Stimulated activated CD4-positive, alpha-beta T cell treated with anti-CD3 and anti-CD28 coated beads, Interleukin-2, amount 100 ng/mL, for 24 hours (primary cell): ENCODE measurements around the gene SST.

Source experiments
- DNase-seq, 2 donors: peaks; one replicate each; pipeline ENCODE4 v3.0.0-alpha.2; 2020

Gene SST

DNA sequence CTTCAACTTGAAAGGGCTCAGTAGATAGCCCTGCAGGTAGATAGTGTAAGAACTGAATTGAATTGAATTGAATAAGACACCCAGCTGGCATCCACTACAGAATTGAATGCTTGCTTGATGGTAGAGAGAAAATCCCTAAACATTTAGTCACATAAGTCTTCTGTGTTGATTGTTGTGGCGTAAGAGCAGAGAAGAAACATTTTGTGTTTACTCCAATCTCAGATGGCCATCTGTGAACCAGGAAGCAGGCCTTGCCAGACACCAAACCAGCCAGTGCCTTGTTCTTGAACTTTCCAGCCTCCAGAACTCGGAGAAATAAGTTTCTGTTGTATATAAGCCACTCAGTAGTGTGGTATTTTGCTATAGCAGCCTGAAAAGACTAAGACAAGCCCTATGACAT, 43.6 kb downstream of the SST start:
- no peak for DNase-seq

DNA sequence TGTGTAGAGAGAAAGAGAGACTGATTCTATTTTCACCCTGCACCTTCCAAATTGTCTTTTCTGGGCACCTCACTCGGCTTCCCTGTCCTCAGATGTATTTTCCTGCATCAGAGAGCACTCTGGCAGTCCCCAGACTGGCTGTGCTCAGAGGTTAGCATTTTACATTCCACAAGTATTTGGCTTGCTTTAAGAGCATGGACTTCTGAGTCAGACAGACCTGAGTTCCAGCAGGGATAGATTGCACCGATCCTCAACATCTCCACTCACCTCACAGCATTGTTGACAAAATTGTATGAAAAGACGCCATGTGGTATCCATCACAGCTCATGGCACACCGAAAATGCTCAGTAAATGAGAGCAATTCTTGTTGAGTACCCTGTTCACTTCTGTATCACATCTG, 45.6 kb downstream of the SST start:
- no peak for DNase-seq

DNA sequence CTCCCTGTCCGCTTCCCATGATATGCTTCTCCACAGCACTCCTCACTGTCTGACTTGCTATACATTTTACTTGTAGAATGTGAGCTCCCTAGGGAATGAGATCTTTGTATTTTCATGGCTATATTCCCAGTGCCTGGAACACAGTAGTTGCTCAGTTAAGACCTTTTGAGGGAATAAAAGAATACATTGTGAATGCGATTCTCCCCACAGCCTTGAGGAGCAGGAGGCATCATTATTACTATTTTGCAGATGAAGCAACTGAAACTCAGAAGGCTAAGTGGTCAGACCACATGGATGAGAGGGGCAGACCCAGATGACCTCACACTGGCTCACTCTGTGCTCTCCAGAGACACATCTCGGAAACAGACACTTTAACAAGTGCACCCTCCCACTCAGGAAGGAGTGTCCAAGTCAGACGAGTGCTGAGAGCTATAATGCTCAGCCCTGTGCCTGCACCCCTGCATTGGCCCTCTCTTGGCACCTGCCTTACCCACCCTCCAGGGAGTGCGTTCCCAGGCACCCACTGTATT, 46.8 kb downstream of the SST start:
- DNase-seq, result no peak

DNA sequence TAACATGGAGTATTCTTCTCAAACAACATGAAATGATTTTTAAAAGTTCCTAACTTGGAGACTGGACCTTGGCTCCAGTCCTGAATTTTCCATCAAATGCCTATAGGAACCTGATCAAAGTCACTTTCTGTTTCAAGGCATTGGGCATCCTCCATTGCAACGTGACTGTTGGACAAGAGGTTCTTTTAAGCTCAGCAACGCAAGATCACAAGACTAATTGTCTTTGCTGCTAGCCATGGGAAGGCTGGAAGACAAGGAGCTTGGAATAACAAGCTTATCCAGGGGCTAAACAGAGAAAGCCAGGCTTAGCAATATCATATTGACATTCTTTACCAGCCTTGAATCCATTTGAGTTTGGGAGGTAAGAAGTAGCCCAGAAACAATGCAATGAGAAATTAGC, 48.3 kb downstream of the SST start:
- no peak for DNase-seq

DNA sequence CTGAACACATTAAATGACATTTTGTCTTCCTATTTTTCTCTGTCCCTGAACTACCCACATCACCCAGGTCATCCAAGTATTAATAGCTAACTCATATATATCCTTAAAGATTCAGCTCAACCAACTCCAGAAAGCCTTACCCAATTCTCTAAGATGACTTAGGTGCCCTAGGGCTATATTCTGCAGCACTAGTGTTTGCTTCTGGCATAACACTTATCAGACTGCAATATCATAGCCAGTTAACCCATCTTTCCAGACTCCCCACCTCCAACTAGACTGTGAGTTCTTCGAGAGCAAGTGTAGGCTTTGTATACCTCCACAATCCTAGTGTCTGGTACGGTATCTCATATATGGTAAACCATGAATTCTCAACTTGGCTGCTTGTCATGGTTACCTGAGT, 50.7 kb downstream of the SST start:
- DNase-seq, result no peak
